Measurements from ENCODE around the gene NPAS3.
A peak's percentile ranks its signal among the peaks of the same experiment; 100 is the strongest.

The NPAS3 gene

GRCh38 chr14:33780035-33780434, 841.4 kb downstream of the NPAS3 start:
- DNase-seq, result no peak

DNA sequence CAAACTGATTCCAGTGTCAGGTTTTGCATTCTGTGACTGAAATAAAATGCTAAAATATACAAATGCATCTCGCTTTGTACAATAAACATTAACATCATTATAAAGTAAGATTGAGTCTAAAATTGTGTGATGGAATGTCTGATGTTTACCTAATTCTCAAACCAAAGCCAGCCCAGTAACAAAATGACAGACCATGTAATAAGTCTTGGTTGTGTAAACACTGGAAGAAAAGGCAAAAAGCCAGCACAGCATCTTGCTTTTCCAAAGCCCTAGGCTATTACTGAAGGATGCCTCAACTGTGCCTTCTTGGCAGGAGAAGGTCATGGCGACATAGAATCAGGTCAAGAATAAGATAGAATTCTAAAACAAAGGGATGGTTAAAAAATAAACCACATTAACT, 842.6 kb downstream of the NPAS3 start:
- DNase-seq, result no peak

DNA sequence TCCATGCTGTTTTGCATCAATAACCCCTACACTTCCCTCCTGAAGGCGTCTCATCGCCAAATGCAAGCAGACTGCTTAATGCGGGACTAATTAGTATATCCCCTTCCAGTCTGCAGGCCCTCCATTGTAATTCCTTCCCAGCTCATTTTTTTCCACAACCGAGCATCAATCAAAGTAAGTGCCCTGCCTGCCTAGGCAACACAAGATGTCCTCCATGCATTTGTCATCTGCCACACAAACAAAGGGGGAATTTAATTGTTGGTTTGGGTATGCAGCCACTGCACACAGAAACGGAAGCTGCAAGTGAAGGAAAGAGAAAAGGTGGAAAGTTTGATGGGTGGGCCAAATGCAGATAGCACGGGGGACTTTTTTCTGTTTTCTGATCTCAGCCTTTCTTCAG, 844.2 kb downstream of the NPAS3 start:
- DNase-seq, result no peak

GRCh38 chr14:33786091-33786825, 847.6 kb downstream of the NPAS3 start:
- no peak for DNase-seq

- no peak for DNase-seq
Measured at GRCh38 chr14:33788161-33788560, 849.5 kb downstream of the NPAS3 start.

- no peak for DNase-seq
Measured at GRCh38 chr14:33790996-33791395, 852.3 kb downstream of the NPAS3 start.

DNA sequence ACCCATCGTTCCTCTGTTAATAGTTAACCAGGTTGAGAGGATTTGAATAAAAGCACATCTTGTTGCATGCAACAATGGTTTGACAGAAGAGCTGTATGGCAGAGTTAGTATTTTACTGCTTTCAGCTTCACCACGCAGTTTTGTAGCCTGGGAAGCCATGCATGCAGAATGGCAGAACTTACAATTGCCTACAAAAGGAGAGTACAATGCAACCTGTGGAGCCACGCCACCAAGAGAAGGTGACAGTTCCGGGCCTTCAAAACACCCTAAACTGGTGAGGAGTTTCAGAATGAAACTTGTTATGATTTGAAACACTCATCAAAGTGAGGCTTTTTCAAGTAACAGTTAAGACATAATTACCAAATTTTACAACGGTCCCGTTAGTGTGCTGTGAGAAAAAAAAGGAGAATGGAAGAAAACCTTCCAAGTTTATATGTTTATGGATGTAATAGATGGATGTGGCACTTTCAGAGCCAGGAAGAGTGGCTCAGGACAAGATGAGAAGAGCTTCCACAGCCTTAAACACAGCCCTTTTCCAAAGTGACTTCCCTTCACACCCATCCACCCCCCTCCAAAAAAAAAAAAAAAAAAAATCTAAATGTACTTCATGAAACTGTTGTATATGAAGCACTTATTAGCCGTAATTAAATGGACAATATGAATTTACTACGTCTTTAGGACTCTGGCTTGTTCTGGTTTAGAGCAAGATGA, 853.5 kb downstream of the NPAS3 start:
- no peak for DNase-seq

GRCh38 chr14:33792720-33793368, 854.2 kb downstream of the NPAS3 start:
- DNase-seq, result peak; percentile 51

- DNase-seq, result no peak
Measured at GRCh38 chr14:33793398-33794110, 854.9 kb downstream of the NPAS3 start.

GRCh38 chr14:33794791-33795305, 856.2 kb downstream of the NPAS3 start:
- no peak for DNase-seq

DNA sequence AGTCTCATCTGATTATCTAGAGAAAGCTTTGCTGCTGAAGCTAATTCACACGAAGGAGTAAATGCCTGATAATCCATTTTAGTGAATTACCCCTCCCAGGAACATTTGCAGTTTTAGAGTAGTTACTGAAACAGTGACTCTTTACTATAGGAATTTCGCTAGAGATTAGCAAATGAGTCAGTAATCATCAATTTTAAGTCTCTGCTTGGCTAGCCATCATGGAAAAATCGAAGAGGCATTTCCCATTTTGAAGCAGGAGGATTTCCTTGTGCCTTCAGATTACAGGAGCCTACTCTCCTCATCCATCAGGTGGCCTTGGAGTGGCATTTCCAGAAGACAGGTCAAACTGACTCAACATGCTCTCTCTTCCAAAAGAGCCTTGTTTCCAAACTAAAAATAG, 857.7 kb downstream of the NPAS3 start:
- no peak for DNase-seq

GRCh38 chr14:33799705-33800570, 861.3 kb downstream of the NPAS3 start:
- no peak for DNase-seq

- no peak for DNase-seq
Measured at GRCh38 chr14:33800735-33801163, 862.1 kb downstream of the NPAS3 start.

DNA sequence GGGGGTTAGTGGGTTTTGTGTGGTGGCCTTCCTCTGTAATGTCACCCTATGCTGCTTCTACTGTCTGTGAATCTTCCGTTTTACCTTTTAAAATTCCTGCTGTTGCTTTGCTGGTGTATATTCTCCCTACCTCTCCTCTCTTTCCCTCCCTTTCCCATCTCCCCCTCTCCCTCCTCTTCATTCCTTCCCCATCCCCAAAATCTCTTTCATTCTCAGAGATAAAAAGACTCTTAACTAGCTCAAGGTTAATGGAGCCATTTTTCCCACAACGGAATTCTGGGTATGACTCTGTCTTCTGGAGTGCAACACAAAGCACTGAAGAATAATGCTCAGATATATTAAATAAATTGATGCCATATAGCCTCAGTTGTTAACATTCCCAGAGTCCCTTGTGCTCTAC, 864.1 kb downstream of the NPAS3 start:
- DNase-seq, result no peak

GRCh38 chr14:33805593-33805992, 866.9 kb downstream of the NPAS3 start:
- DNase-seq, result no peak

DNA sequence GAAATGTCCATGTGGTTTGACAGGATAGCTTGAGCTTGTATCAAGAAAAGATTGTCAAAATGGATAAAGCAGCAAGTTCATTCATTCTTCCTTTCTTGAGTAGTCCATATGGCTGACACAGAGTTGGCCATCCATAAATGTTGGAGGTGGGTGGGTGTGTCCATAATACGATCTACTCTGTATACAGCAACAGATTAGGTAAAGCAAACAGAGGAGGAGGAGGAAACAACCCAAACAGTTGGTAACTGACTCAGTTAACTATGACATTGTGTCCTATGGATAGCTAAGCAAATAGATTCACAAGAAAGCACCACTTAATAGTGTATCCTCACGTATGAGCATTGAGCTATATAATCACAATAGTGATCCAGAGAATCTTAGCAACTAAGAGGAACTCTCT, 868.2 kb downstream of the NPAS3 start:
- DNase-seq, result no peak

- no peak for DNase-seq
Measured at GRCh38 chr14:33808187-33808586, 869.5 kb downstream of the NPAS3 start.

- no peak for DNase-seq
Measured at GRCh38 chr14:33809396-33809981, 870.8 kb downstream of the NPAS3 start.

GRCh38 chr14:33810308-33810707, 871.6 kb downstream of the NPAS3 start:
- DNase-seq, result no peak

DNA sequence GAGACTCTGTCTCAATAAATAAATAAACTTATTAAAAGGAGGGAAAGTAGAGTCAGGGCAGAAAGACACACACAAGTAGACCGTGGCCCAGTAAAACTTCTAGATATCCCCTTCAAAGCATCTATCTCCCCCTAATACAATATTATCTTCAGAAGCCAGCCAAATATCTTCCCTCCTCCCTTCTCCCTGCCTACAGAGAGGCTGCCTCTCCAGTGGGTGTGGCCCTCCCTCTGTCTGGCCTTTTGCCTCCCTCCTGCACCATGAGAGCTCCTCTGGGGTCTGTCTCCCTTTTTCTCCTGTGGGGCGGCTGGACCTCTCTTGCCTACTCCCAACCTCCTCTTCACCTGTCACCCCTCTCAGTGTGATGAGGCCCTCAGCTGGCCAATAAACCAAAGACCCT, 873.0 kb downstream of the NPAS3 start:
- DNase-seq, result no peak

GRCh38 chr14:33812181-33812580, 873.5 kb downstream of the NPAS3 start:
- no peak for DNase-seq

DNA sequence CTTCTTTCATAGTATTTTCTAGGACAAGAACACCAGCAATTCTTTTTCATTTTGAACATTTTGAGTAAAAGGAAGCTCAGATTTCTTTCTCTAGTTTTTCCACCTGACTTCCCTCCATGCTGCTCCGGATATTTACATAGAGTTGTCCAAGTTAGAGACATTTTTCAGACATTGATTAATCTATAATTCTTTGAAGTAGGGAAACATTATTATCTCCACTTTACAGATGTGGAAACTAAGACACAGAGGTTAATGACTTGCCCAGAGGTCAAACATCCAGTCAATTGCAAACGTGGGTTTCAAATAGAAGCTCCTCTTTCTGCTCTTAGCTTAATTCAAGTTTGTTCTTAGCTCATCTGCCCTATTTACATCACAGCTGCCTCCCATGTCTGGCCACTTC, 873.9 kb downstream of the NPAS3 start:
- no peak for DNase-seq
